ENCODE data around the gene CEP85. TPM values are rescaled to one million over a fixed set of nuclear protein-coding genes. Genes with fewer than 3 reads are reported as not detected.
A peak's percentile ranks its signal among the peaks of the same experiment; 100 is the strongest.

CEP85 gene
- 3.5 TPM for total RNA-seq
- long read RNA-seq, partial matches to known transcripts, result 6 of 9 reads
- long read RNA-seq, other reads (novel, unspliced or antisense), result 2 of 9 reads

GRCh38 chr1:26233903-26234643 is at the start of gene CEP85:
Gene CEP85 (plus strand): TSS chr1:26234200. CDS start chr1:26239784, 5,584 bp downstream.
- DNase-seq (ENCODE audit: low spot score), result peak; percentile 100

GRCh38 chr1:26184883-26185282 is 49.1 kb upstream of the CEP85 start:
- DNase-seq (ENCODE audit: low spot score), result no peak

GRCh38 chr1:26187882-26188281 is 46.1 kb upstream of the CEP85 start:
- no peak for DNase-seq (ENCODE audit: low spot score)

GRCh38 chr1:26188477-26188876 is 45.5 kb upstream of the CEP85 start:
- no peak for DNase-seq (ENCODE audit: low spot score)

- DNase-seq (ENCODE audit: low spot score), result no peak
Measured at GRCh38 chr1:26189331-26189730, 44.7 kb upstream of the CEP85 start.

GRCh38 chr1:26189751-26190275 is 44.2 kb upstream of the CEP85 start:
- no peak for DNase-seq (ENCODE audit: low spot score)

GRCh38 chr1:26190373-26190987 is 43.5 kb upstream of the CEP85 start, which contains the start of gene CATSPER4:
Gene CATSPER4 (plus strand): TSS chr1:26190602. CDS start chr1:26190628, 26 bp downstream.
- DNase-seq (ENCODE audit: low spot score), result no peak

GRCh38 chr1:26191739-26192138 is 42.3 kb upstream of the CEP85 start:
- no peak for DNase-seq (ENCODE audit: low spot score)

- DNase-seq (ENCODE audit: low spot score), result no peak
Measured at GRCh38 chr1:26195805-26196204, 38.2 kb upstream of the CEP85 start.

- no peak for DNase-seq (ENCODE audit: low spot score)
Measured at GRCh38 chr1:26197301-26197700, 36.7 kb upstream of the CEP85 start.

- DNase-seq (ENCODE audit: low spot score), result no peak
Measured at GRCh38 chr1:26197813-26198212, 36.2 kb upstream of the CEP85 start.

GRCh38 chr1:26200413-26200812 is 33.6 kb upstream of the CEP85 start:
- no peak for DNase-seq (ENCODE audit: low spot score)

- DNase-seq (ENCODE audit: low spot score), result no peak
Measured at GRCh38 chr1:26203642-26204318, 30.2 kb upstream of the CEP85 start.

GRCh38 chr1:26210147-26210870 is 23.7 kb upstream of the CEP85 start:
- DNase-seq (ENCODE audit: low spot score), result no peak

- no peak for DNase-seq (ENCODE audit: low spot score)
Measured at GRCh38 chr1:26212726-26213125, 21.3 kb upstream of the CEP85 start.

- no peak for DNase-seq (ENCODE audit: low spot score)
Measured at GRCh38 chr1:26213335-26213905, 20.6 kb upstream of the CEP85 start.

- DNase-seq (ENCODE audit: low spot score), result no peak
Measured at GRCh38 chr1:26215246-26215645, 18.8 kb upstream of the CEP85 start.

- DNase-seq (ENCODE audit: low spot score), result no peak
Measured at GRCh38 chr1:26218906-26219494, 15.0 kb upstream of the CEP85 start.

- no peak for DNase-seq (ENCODE audit: low spot score)
Measured at GRCh38 chr1:26220199-26220912, 13.6 kb upstream of the CEP85 start.

- no peak for DNase-seq (ENCODE audit: low spot score)
Measured at GRCh38 chr1:26221094-26221493, 12.9 kb upstream of the CEP85 start.
